SK-N-MC (cell line): ENCODE data around the gene ATAD3A.

Experiments used
- DNase-seq: peaks from one replicate; pipeline ENCODE4 v3.0.0-alpha.2; 2011; ENCODE audit warnings: low read depth, low spot score
- H3K27ac ChIP-seq: fragments of 200-600 bp; sonication (generic); 2 replicates; pipeline ENCODE4 v1.5.1; 2016; ENCODE audit warnings: mixed run types
- H3K36me3 ChIP-seq: fragments of 200-600 bp; sonication (generic); 2 replicates; pipeline ENCODE4 v1.6.1; 2017; ENCODE audit warnings: antibody characterized with exemption, low read length, mixed read lengths; ENCODE audit not compliant: insufficient read depth
- H3K4me3 ChIP-seq: fragments of 200-600 bp; sonication (generic); 2 replicates; pipeline ENCODE4 v1.5.1; 2016
- H3K9ac ChIP-seq: fragments of 200-600 bp; sonication (generic); 2 replicates; pipeline ENCODE4 v1.8.0; 2017; ENCODE audit warnings: mixed run types, mixed read lengths; ENCODE audit not compliant: insufficient read length
- H3K9me3 ChIP-seq: fragments of 200-600 bp; sonication (generic); 2 replicates; pipeline ENCODE4 v1.6.1; 2017; ENCODE audit warnings: low read depth, mild to moderate bottlenecking, antibody characterized with exemption, low read length, moderate library complexity, mixed read lengths
- EZH2 ChIP-seq: fragments of 200-600 bp; sonication (generic); IDR thresholded peaks from one replicate; pipeline ENCODE4 v1.6.1; 2017; ENCODE audit warnings: antibody characterized with exemption
- FOXP2 ChIP-seq: optimal IDR thresholded peaks from 2 replicates; pipeline ENCODE3; 2011; ENCODE audit warnings: mild to moderate bottlenecking, moderate library complexity; ENCODE audit not compliant: insufficient read depth; ENCODE audit errors: extremely low read length, control extremely low read depth
- POLR2AphosphoS5 ChIP-seq: IDR thresholded peaks from 2 replicates; pipeline ENCODE4 v1.6.1; 2012; ENCODE audit warnings: mild to moderate bottlenecking, low read depth, low read length, borderline replicate concordance

ATAD3A gene

GRCh38 chr1:1582585-1583346 lies 70.8 kb downstream of the ATAD3A start:
- DNase-seq, result no peak
- H3K36me3 ChIP-seq, result no peaks in the 10 kb centered on the region
- no peak for TF ChIP-seq POLR2AphosphoS5
- TF ChIP-seq EZH2, result no peak
- no peak for TF ChIP-seq FOXP2
- H3K9me3 ChIP-seq, result no peaks in the 10 kb centered on the region
- H3K4me3 ChIP-seq, result no peak overlapping the region
- no peak overlapping the region for H3K27ac ChIP-seq
- no peak overlapping the region for H3K9ac ChIP-seq

DNA sequence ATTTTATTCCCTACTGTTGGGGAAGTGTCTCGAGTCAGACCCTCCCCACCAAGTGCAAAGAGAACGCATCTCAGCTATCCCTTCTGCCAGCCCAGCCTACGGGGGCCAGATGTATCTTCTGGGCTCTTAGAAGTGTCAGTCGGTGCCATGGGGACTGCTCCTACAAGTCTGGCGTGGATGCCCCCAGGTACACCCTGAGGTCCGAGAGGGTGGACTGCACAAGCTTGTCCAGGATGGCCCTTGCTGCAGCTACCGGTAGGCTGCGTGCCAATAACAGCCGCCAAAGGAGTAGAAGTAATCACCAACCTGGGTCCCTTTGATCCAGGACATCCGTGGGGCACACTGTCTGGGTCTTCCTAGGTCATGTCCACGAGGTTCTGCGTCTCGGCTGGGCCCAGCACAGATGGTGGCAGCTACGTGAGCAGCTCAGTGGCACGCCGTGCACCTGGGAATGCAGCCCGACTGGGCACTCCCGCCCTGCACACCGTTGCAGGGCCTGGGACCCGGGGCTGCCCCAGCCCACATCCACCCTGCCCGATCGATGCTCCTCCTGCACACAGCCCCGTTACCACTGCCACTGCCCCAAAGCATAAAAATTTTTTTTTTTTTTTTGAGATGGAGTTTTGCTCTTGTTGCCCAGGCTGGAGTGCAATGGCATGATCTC lies 71.5 kb downstream of the ATAD3A start:
- H3K9ac ChIP-seq, result no peak overlapping the region
- H3K9me3 ChIP-seq, result no peaks in the 10 kb centered on the region
- TF ChIP-seq POLR2AphosphoS5 (no peak), FOXP2 (no peak), EZH2 (no peak)
- H3K4me3 ChIP-seq, result no peak overlapping the region
- DNase-seq, result no peak
- no peak overlapping the region for H3K27ac ChIP-seq
- H3K36me3 ChIP-seq, result no peaks in the 10 kb centered on the region
